GM15510 (cell line): ENCODE data around the gene OSM.

Experiments
- POLR2A ChIP-seq: IDR thresholded peaks from 3 replicates; pipeline ENCODE4 v1.6.1; 2011; ENCODE audit warnings: borderline replicate concordance; ENCODE audit not compliant: insufficient read length; ENCODE audit errors: extremely low read depth

Gene OSM

GRCh38 chr22:30236875-30237274 lies 29.8 kb downstream of the OSM start:
- no peak for TF ChIP-seq POLR2A

DNA sequence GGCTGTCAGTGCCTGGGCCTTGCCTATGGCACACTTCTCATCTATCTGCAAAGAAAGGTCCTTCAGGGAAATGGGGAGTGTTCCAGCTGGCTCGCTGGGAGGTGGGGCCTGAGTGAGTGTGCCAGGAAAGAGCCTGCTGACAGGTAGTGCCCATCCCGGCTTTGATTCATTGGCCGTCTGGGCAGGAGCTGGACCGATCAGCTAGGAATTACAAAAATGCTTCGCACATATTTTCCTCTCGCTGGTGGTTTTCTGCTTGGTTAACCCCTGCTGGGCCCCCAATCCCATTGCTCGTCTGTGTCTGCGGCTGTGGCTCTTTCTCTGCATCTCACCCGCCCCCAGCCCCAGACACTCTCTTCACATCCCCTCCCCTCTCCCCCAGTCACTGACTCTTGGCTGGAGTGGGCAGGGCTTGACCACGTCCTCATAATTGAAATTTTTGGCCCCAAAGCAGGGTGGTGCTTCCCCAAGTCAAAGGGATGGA lies 30.9 kb downstream of the OSM start:
- TF ChIP-seq POLR2A: no peak

DNA sequence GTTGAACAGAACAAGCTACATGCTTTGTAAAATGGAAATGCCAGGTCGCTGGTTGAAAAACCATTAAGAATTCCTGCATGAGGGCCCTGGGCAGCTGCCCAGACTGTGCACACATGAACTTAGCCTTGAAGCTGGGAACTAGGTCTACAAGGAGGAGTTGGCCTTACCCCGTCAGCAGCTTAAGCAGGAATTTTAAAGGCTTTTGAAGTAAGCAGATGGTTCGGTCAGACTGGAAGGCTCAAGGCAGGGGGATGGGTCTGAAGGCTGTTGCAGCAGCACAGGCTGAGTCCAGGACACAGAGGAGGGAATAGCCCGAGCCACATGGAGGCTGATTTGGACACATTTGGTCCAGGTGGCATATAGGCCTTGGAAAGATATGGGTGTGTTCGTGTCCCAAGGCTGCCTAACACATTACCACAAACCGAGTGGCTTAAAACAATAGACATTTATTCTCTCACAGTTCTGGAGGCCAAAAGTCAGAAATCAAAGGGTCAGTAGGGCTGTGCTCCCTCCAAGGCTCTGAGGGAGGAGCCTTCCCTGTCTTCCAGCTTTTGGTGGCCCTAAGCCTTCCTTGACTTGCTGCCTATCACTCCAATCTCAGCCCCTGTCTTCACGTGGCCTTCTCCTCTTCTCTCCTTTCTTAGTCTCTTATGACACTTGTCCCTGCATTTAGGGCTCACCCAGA lies 31.7 kb downstream of the OSM start:
- TF ChIP-seq POLR2A: no peak

GRCh38 chr22:30233582-30233981 lies 33.1 kb downstream of the OSM start:
- TF ChIP-seq POLR2A: no peak

- TF ChIP-seq POLR2A: no peak
Observed at GRCh38 chr22:30232716-30233218, 33.9 kb downstream of the OSM start.

GRCh38 chr22:30230787-30231461 lies 35.7 kb downstream of the OSM start:
- no peak for TF ChIP-seq POLR2A

DNA sequence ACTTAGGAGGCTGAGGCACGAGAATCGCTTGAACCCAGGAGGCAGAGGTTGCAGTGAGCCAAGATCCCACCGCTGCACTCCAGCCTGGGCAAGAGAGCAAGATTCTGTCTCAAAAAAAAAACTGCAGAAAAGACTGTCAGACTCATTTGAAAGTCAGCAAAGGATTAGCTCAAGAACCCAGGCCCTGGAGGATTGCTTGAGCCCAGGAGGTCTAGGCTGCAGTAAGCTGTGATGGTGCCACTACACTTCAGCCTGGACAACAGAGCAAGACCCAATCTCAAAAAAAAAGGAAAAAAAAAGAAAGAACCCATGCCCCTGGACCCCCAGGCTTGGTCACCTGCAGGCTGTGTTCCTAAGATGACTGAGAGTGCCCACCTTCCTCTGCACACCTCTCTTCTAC lies 36.3 kb downstream of the OSM start:
- no peak for TF ChIP-seq POLR2A

DNA sequence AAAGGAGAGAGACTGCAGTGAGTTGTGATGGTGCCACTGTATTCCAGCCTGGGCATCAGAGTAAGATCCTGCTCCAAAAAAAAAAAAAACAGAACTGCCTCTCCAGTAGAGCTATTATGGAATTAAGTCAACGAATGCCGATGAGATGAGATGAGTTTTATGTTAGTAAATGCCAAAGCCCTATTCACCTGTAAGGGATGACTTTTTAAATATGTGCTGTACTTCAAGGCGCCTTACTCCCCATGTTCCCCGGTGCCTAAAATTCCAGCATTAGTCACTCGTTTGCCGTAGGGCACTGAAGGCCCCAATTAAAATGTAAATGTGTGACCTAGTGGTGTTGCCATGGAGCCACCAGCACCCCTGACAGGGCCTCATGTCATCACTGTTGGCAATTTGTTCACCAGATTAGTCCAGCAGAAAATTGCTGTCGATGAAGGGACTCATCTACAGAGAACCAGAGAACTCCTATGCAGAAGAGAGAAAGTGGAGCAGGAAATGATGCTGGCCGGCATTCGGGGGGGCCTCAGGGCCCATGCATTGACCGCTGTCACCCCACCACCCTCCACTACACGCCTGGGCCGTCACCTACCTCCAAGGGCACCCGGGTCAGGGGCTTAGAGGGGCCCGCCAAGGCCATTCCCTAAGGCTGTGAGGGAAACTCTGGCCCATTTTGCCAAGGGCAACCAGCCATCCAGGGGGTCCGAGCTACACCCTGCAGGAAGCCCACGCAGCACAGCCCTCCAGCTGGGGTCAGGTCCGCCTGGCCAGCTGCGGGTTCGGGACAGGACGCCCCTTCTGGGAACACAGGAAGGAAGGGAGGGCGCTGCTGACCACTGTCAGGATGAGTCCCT lies 37.9 kb downstream of the OSM start:
- no peak for TF ChIP-seq POLR2A

DNA sequence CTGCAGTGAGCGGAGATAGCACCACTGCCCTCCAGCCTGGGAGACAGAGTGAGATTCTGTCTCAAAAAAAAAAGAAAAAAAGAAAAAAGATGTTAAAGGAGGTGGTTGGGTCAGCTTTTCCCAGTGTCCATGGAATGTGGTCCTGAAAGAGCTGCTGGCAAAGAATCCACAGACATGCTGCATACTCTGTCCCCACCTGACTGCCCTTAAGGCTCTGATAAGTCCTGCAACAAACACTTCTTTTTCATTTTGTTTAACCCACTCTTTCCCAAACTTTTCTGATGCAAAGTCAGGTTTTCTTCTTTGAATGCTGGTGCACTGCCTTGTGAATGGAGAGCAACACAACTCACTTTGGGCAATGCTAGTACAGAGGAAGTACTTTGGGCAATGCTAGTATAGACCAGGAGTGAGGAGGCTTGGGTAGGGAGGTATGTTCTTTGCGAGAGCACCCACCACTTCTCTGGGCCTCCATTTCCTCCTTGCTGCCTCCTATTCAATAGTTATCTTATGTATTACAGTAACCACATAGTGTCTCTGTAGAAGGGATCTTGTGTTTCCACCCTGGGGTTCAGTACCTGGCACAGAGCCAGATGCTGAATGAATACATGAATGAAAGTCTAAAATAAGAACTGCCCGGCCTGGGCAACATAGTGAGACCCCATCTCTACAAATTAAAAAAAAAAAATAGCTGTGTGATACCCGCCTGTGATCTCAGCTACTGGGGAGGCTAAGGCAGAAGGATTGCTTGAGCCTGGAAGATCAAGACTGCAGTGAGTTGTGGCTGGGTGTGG lies 39.0 kb downstream of the OSM start:
- no peak for TF ChIP-seq POLR2A

DNA sequence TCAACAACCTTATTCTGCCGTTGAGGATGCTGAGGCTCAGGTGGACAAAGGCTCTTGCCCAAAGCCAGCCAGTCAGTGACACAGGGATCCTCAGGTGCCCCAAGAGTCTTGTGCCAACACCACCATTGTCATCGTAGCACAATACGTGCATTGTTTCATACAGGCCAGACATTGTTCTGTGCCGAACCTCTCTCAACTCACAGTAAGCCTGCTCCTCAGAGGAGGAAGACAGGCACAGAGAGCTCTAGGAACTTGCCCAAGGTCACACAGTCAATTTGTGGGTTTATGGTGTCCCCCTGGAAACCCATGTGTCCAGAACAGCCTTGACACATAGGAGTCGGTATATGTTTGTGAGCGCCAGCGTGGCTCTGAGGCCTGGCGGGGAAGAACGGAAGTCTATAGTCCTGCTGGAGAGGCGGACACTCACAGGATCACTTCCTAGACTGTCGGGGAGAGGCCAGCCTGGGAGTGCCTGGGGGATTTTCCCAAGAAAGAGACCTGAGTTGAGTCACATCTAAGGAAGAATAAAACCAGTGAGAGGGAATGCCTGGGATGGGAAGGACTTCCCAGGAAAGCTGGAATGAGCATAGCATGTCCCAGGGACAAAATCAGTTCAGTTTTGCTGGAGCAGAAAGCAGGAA lies 40.3 kb downstream of the OSM start:
- TF ChIP-seq POLR2A: no peak

DNA sequence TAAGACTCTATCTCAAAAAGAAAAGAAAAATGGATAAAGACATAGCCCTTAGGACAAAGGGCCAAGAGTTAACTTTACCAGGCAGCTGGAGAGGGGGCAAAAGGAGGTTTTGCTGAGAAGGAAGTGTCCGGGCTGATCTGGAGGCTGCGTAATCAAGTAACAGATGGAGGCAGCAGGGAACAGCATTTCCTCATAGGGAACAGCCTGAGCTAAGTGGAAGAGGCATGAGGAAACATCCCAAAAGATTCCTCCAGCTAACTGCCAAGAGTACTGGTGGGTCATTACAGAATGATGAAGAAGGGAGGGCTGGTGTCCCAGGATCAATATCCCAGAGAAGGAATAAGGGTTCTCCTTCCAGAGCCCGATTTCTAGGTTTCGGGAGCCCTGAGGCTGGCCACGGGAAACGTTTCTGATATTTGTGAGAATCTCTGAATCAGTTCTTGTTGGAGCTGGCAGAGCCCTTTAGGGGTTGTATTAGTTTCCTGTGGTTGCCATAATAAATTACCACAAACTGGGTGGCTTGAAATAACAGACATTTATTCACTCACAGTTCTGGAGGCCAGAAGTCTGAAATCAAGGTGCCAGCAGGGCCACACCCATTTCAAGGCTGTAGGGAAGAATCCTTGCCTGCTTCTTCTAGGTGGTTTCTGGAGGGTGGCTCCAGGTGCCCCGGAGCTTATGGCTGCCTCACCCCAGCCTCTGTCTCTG lies 41.3 kb downstream of the OSM start:
- TF ChIP-seq POLR2A: no peak

DNA sequence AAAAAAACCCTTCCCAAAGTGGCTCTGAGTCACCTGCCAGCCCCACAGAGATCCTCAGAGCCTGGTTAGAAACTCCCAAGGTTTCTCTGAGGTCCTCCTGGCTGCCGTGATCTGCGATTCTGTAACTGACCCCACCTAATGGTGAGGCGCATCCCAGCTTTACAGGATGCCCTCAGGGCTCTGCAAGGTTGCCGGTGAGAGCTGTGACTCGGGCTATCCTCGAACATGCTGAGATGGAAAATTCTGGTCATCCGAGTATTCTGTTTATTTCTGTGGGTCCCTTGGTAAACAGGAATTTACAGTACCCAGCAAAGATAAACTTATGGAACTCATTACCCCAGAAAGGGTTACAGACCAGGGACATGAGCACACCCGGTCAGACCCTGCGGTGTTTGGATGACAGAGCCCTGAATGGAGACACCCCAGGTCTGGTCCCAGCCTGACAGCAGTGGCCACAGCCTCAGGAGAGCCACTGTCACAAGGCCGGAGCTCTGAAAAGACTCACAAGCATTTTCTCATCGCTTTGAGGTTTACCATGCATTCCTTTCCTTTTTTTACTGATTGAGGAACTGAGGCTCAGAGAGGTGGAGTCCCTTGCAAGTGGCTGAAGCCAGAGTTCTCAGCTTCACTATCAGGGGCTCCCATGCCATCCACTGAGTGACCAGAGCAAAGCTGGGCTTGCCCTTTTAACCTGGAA lies 42.3 kb downstream of the OSM start:
- TF ChIP-seq POLR2A: no peak

GRCh38 chr22:30223303-30223702 lies 43.3 kb downstream of the OSM start:
- no peak for TF ChIP-seq POLR2A

- TF ChIP-seq POLR2A: no peak
Observed at GRCh38 chr22:30222321-30222720, 44.3 kb downstream of the OSM start.
